ENCODE data around the gene RGS6.

DNA sequence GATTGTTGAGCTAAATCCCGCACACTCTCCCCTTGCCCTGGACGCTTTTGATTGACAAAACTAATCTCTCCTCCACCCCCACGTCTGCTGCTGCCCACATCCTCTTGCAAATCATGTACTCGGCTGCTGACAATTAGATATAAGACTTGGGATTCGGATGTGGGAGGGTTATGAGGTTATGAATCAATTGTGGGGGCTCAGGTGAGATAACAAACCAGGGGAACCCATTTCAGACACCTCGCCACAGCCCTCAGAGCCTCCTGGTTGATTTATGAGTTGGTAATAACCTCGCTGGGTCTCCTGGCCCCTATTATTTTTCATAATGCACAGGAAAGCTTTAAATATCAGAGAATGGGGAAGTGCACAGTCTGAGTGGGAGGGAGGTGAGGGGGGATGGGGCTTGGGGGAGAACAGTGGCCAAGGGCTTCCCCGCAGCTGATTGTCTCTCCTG is 511.8 kb downstream of the RGS6 start:
- TF ChIP-seq, protein P1, sequence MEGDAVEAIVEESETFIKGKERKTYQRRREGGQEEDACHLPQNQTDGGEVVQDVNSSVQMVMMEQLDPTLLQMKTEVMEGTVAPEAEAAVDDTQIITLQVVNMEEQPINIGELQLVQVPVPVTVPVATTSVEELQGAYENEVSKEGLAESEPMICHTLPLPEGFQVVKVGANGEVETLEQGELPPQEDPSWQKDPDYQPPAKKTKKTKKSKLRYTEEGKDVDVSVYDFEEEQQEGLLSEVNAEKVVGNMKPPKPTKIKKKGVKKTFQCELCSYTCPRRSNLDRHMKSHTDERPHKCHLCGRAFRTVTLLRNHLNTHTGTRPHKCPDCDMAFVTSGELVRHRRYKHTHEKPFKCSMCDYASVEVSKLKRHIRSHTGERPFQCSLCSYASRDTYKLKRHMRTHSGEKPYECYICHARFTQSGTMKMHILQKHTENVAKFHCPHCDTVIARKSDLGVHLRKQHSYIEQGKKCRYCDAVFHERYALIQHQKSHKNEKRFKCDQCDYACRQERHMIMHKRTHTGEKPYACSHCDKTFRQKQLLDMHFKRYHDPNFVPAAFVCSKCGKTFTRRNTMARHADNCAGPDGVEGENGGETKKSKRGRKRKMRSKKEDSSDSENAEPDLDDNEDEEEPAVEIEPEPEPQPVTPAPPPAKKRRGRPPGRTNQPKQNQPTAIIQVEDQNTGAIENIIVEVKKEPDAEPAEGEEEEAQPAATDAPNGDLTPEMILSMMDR (conservative IDR thresholded peaks at IDR 0.05; ENCODE audit: low read depth, low read length) = no peak
- TF ChIP-seq EZH2 (IDR thresholded peaks at IDR 0.05; ENCODE audit: low read length, unreplicated experiment) = no peak
